Esophagus muscularis mucosa (tissue), 4 donors: ENCODE results near the gene MPRIP. TPM values are rescaled to one million over a fixed set of nuclear protein-coding genes. Genes with fewer than 3 reads are reported as not detected.

ENCODE experiments used
- DNase-seq: peaks from one replicate; pipeline ENCODE4 v3.0.0-alpha.2; 2017; ENCODE audit errors: extremely low spot score
- H3K27ac ChIP-seq, 4 donors: fragments of 200-600 bp; sonication (generic); replicated peaks in 1 of 4; 1 replicate in 3 of 4; 2 replicates in 1 of 4; pipeline ENCODE4 v1.5.1; 2016 to 2019; ENCODE audit warnings: mild to moderate bottlenecking in 1 of 4
- H3K27me3 ChIP-seq, 4 donors: fragments of 200-600 bp; sonication (generic); one replicate each; pipeline versions ENCODE4 v1.5.1 to v1.6.0; 2016 to 2019
- H3K36me3 ChIP-seq, 4 donors: fragments of 200-600 bp; sonication (generic); one replicate each; pipeline ENCODE4 v1.5.1; 2016 to 2019
- H3K4me1 ChIP-seq, 4 donors: fragments of 200-600 bp; sonication (generic); one replicate each; pipeline ENCODE4 v1.5.1; 2016 to 2019
- H3K4me3 ChIP-seq, 4 donors: fragments of 200-600 bp; sonication (generic); 1 replicate in 2 of 4; 2 replicates in 2 of 4; pipeline ENCODE4 v1.5.1; 2016 to 2019; ENCODE audit warnings: mild to moderate bottlenecking in 4 of 4, moderate library complexity in 1 of 4
- H3K9me3 ChIP-seq, 4 donors: fragments of 200-600 bp; sonication (generic); 1 replicate in 3 of 4; 2 replicates in 1 of 4; pipeline ENCODE4 v1.5.1; 2016 to 2019
- CTCF ChIP-seq, 3 experiments: fragments of 200-600 bp in 2 of 3; fragments of 450-650 bp in 1 of 3; sonication (generic) in 2 of 3; IDR thresholded peaks; one replicate each; pipeline ENCODE4 v1.5.1; 2017 to 2019; ENCODE audit warnings: antibody characterized with exemption in 3 of 3, mild to moderate bottlenecking in 2 of 3, moderate library complexity in 1 of 3
- EP300 ChIP-seq: sonication (generic); formaldehyde crosslinking; IDR thresholded peaks from one replicate; pipeline ENCODE4 v1.6.1; 2017; ENCODE audit warnings: antibody characterized with exemption
- POLR2A ChIP-seq: fragments of 450-650 bp; IDR thresholded peaks from one replicate; pipeline ENCODE4 v1.6.1; 2017; ENCODE audit warnings: antibody characterized with exemption, moderate library complexity, mild to moderate bottlenecking, low read depth
- POLR2AphosphoS5 ChIP-seq, 2 donors: sonication (generic); formaldehyde crosslinking; IDR thresholded peaks; one replicate each; pipeline ENCODE4 v1.6.1; 2017; ENCODE audit warnings: antibody characterized with exemption in 2 of 2
- WGBS: methylation state at CpG from one replicate; pipeline ENCODE4 v1.1.5; 2018; 5-methylcytosine and 5-hydroxymethylcytosine counted together
- intact Hi-C: fragments of 100-400 bp; cut with DNase I; formaldehyde crosslinking; loops from one replicate; pipeline ENCODE4 v1.15.1; 2023
- total RNA-seq, 4 donors: library from RNA; depleted of rRNA; stranded (reverse); fragments of >200 nt; gene quantifications; one replicate each; pipeline versions ENCODE4 v1.1.0 to v1.2.1, GENCODE V29; 2016

Gene MPRIP
- total RNA-seq, 4 donors from 2014 or later, result 108 to 194 (median 129) TPM

- intact Hi-C loops, result no loop called here
- peaks cover 0 to 5% (median 0%) of the 10 kb centered on the region in 4 donors for H3K36me3 ChIP-seq
- no peak for DNase-seq
- H3K9me3 ChIP-seq, result no peaks in the 10 kb centered on the region
- H3K4me1 ChIP-seq, result peaks cover 55 to 69% (median 60%) of the 10 kb centered on the region in 4 donors
- TF ChIP-seq EP300 (no peak), POLR2AphosphoS5 (IDR thresholded peaks at IDR 0.05) (no peak), POLR2A (no peak), CTCF (IDR thresholded peaks at IDR 0.05) (no peak)
- H3K27me3 ChIP-seq, result no peaks in the 10 kb centered on the region
- WGBS, result 87% methylated on average over 7 of the region's 7 CpGs
- H3K4me3 ChIP-seq, result no peak overlapping the region
- no peak overlapping the region for H3K27ac ChIP-seq
Observed at GRCh38 chr17:17064322-17064721, 22.1 kb downstream of the MPRIP start.

GRCh38 chr17:17066021-17066420 is 23.8 kb downstream of the MPRIP start:
- H3K4me1 ChIP-seq, result peaks cover 44 to 52% (median 49%) of the 10 kb centered on the region in 4 donors
- no peaks in the 10 kb centered on the region for H3K27me3 ChIP-seq
- intact Hi-C loops, result no loop called here
- H3K9me3 ChIP-seq, result no peaks in the 10 kb centered on the region
- TF ChIP-seq POLR2AphosphoS5 (IDR thresholded peaks at IDR 0.05), result no peak
- TF ChIP-seq EP300, result no peak
- no peak for TF ChIP-seq POLR2A
- no peak for TF ChIP-seq CTCF (IDR thresholded peaks at IDR 0.05)
- no peak for DNase-seq
- no peak overlapping the region for H3K4me3 ChIP-seq
- no peak overlapping the region for H3K27ac ChIP-seq
- 75% methylated on average over 2 of the region's 2 CpGs for WGBS
- H3K36me3 ChIP-seq, result no peaks in the 10 kb centered on the region

GRCh38 chr17:17067257-17067656 is 25.0 kb downstream of the MPRIP start:
- no peak overlapping the region for H3K27ac ChIP-seq
- no peak overlapping the region for H3K4me3 ChIP-seq
- no peaks in the 10 kb centered on the region for H3K27me3 ChIP-seq
- 64% methylated on average over 5 of the region's 5 CpGs for WGBS
- intact Hi-C loops, result no loop called here
- no peak for TF ChIP-seq POLR2AphosphoS5 (IDR thresholded peaks at IDR 0.05)
- no peak for TF ChIP-seq CTCF (IDR thresholded peaks at IDR 0.05)
- TF ChIP-seq EP300, result no peak
- no peak for TF ChIP-seq POLR2A
- peaks cover 0 to 5% (median 0%) of the 10 kb centered on the region in 4 donors for H3K36me3 ChIP-seq
- H3K9me3 ChIP-seq, result no peaks in the 10 kb centered on the region
- H3K4me1 ChIP-seq, result peaks cover 43 to 49% (median 46%) of the 10 kb centered on the region in 4 donors
- no peak for DNase-seq

GRCh38 chr17:17069849-17070248 is 27.6 kb downstream of the MPRIP start:
- DNase-seq, result no peak
- H3K4me1 ChIP-seq, result peaks cover 43 to 50% (median 48%) of the 10 kb centered on the region in 4 donors
- H3K27me3 ChIP-seq, result no peaks in the 10 kb centered on the region
- no peak overlapping the region for H3K4me3 ChIP-seq
- no peak for TF ChIP-seq POLR2A
- TF ChIP-seq EP300, result no peak
- no peak for TF ChIP-seq POLR2AphosphoS5 (IDR thresholded peaks at IDR 0.05)
- TF ChIP-seq CTCF (IDR thresholded peaks at IDR 0.05), result no peak
- no peak overlapping the region for H3K27ac ChIP-seq
- H3K9me3 ChIP-seq, result no peaks in the 10 kb centered on the region
- intact Hi-C loops, result no loop called here
- H3K36me3 ChIP-seq, result peaks cover 0 to 12% (median 9%) of the 10 kb centered on the region in 4 donors

- WGBS, result 77% methylated on average over 5 of the region's 5 CpGs
- Histone ChIP-seq H3K9me3 (no peaks in the 10 kb centered on the region), H3K27ac (no peak overlapping the region), H3K36me3 (peaks cover 0 to 14% (median 9%) of the 10 kb centered on the region in 4 donors), H3K4me3 (no peak overlapping the region), H3K4me1 (peaks cover 49 to 61% (median 56%) of the 10 kb centered on the region in 4 donors), H3K27me3 (no peaks in the 10 kb centered on the region)
- DNase-seq, result no peak
- TF ChIP-seq CTCF (IDR thresholded peaks at IDR 0.05) (no peak), POLR2AphosphoS5 (IDR thresholded peaks at IDR 0.05) (no peak), POLR2A (no peak), EP300 (no peak)
- intact Hi-C loops, result no loop called here
Observed at GRCh38 chr17:17070931-17071330, 28.7 kb downstream of the MPRIP start.
